ENCODE results near the gene SCMH1.
"Not testable (repeated sequence)": the region's sequence is repeated elsewhere in the genome, so short reads cannot be mapped to it uniquely, and the experiment has no call there.

Gene SCMH1

DNA sequence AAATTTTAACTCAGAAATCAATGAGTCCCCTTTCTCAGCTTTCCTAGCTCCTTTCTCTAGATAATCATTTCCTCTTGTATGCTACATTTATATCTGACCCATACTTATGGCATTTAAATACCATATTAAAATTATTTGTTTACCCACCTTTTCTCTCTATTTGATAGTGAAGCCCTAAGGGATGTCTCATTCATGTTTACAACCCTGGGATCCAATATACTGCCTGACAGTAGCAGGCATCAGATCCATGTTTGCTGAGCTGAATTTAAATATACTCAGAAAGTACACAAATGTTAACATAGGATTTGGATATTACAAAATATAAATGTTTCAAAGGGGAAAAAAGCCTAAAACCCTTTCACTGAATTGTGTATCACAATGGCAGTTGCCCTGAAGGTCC, 26.5 kb downstream of the SCMH1 start:
- DNase-seq, result no peak

DNA sequence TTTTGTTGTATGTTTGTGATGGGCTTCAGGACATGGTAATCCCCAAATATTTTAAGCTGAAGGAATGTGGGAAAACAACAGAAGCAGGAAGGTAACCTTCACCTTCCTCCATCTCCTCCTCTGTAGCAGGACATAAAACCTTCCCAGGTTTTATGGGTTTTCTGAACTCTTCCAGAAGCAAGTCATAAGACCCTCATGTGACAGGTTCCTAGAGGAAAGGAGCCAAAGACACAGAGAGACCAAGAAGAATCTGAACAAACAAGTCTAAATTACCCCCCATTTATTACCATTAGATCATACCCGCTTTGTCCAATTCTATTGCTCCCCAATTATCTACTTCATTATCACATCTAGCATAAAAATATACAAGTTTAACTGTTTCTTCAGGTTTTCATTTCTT, 28.8 kb downstream of the SCMH1 start:
- DNase-seq, result no peak

DNA sequence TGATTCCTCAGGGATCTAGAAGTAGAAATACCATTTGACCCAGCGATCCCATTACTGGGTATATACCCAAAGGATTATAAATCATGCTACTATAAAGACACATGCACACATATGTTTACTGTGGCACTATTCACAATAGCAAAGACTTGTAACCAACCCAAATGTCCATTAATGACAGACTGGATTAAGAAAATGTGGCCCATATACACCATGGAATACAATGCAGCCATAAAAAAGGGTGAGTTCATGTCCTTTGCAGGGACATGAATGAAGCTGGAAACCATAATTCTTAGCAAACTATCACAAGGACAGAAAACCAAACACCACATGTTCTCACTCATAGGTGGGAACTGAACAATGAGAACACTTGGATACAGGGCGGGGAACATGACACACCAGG, 30.5 kb downstream of the SCMH1 start:
- not testable (repeated sequence) for DNase-seq

DNA sequence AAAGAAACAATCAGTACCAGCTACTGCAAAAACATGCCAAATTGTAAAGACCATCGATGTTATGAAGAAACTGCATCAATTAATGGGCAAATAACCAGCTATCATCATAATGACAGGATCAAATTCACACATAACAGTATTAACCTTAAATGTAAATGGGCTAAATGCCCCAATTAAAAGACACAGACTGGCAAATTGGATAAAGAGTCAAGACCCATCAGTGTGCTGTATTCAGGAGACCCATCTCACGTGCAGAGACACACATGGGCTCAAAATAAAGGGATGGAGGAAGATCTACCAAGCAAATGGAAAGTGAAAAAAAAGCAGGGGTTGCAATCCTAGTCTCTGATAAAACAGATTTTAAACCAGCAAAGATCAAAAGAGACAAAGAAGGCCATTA, 35.1 kb downstream of the SCMH1 start:
- not testable (repeated sequence) for DNase-seq

DNA sequence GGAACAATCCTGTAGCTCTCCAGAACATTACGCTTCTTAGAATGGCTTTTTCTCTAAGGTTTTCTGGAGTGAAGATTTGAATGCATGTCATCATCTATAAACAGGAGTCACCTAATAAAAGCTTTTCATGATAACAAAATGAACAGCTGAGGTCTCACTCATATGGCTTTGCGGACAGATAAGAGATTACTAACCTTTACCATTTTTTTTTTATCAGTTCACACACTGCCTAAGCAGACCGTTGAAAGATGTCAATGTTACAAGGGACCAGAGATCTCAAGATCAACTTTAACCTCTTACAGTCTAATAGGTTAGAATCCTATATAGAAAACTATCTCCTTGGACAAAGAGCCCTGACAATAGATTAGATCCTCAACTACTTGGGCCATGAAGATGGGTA, 41.4 kb downstream of the SCMH1 start:
- DNase-seq, result no peak

DNA sequence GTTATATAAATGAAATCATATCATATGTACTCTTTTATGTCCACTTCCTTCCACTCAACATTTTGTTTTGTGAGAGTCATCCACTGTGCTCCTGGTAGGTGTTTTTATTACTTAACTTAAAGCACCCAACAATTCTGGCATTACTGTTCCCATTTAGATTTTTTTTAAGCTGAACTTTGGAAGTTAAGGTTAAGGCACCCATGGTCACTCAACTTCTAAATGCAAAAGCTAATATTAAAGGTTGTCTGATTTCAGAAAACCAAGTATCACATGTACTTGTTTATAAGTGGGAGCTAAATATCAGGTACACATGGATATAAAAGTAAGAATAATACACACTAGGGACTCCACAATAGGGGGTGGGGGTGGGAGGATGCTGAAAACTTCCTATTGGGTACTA, 42.7 kb downstream of the SCMH1 start:
- DNase-seq, result no peak

DNA sequence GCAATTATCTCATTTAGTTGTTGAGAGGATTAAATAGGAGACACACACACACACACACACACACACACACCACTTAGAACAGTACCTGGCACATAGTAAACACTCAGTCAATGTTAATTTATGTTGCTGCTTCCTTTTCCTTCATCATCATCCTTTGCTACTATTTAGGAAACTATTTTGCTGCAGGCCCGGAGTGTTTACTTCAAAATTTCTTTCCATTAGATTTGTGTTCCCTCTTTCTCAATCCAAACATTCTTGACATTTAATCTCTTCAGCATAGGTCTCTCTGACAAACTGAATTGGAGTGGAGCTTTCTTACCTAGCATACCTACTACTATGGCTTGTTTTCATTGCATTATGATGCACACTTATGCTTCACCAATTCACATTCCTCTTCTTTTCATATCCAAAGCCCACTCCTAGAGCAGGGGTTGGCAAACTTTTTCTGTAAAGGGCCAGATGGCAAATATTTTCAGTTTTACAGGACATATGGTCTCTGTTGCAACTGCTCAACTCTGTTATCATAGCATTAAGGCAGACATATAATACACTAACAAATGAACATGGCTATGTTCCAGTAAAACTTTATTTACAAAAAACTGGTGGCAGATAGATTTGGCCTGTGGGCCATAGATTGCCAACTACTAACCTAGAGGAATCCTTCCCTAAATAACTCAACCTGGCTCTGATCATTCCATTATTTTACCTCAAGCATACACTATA, 49.5 kb downstream of the SCMH1 start:
- no peak for DNase-seq

DNA sequence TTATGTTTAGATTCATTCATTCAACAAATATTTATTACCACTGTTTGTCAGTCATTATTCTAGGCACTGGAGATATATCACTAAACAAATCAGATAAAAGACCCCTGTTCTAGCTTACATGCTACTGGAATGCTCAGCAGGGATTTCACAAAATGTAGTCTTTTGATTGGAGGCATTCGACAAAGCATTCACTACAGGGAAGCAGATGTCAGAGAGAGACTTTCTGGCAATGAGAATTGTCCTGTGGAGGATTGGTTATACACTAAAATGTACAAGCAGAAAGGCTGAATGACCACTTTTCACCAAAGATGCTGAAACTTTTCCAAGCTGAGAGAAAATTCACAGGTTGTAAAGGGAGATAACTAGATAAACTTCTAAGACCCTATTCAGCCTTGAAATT, 57.7 kb downstream of the SCMH1 start:
- DNase-seq, result no peak

DNA sequence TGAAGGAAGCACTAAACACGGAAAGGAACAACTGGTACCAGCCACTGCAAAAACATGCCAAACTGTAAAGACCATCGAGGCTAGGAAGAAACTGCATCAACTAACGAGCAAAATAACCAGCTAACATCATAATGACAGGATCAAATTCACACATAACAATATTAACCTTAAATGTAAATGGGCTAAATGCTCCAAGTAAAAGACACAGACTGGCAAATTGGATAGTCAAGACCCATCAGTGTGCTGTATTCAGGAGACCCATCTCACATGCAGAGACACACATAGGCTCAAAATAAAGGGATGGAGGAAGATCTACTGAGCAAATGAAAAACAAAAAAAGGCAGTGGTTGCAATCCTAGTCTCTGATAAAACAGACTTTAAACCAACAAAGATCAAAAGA, 63.9 kb downstream of the SCMH1 start:
- not testable (repeated sequence) for DNase-seq

DNA sequence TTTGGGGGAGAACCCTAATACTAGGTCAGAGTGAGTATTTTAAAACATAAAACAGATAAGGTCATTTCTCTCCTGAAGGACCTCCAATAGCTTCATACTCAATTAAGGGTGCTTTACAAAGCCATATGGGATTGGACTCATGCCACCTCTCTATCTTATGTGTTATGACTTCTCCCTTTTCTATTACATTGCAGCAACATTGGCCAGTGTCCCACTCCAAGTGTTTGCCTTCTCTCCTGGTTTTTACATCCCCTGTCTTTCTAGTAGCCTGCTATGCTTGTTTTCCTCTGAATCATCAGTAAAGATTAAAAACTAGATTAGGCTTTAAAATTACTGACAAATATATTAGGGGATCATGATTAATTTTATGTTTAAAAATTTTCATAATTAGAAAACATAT, 66.6 kb downstream of the SCMH1 start:
- no peak for DNase-seq

DNA sequence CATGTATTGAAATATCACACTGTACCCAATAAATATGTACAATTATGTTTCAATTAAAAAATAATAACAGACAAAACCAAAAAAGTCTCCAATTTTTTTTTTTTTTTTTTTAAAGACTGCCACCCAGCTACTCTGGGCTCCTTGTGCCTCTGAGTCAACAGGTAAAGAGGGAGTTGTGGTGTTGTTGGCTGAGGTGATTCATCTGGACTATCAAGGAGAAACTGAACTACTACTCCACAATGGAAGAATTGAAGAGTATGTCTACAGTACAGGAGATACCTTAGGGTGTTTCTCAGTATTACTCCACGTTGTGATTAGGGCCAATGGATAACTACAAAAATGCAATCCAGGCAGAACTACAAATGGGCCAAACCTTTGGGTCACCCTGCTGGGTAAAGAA, 67.9 kb downstream of the SCMH1 start:
- no peak for DNase-seq

DNA sequence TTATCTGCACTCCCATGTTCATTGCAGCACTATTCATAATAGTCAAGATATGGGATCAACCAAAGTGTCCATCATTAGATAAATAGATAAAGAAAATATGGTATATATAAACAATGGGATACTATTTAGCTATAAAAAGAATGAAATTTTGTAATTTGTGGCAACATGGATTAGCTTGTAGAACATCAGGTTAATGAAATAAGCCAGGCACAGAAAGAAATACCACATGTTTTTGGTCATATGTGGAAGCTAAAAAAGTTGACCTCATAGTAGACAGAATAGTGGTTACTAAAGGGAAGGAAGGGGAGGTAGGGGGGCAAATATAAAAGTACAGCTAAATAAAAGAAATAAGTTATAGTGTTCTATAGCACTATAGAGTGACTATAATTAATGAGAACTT, 68.5 kb downstream of the SCMH1 start:
- no peak for DNase-seq

DNA sequence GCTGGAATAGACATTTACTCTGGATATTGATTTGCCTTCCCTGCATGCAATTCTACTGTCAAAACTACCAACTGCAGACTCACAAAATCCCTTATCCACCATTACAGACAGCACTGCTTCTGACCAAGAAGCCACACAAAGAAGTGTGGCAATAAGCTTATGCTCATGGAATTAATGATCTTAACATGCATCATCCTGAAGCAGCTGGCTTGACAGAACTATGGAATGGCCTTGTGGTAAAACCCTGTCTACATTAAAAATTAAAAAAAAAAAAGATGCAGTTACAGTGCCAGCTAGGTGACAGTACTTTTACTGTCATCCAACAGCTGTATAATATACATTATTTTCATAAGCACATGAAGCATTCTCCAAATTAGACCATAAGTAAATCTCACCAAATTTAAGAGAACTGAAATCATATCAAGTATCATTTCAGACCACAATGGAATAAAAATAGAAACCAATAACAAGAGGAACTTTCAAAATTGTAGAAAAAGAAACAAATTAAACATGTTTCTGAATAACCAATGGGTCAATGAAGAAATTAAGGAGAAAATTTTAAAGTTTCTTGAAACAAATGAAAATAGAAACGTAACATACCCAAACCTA, 70.7 kb downstream of the SCMH1 start:
- DNase-seq, result no peak

DNA sequence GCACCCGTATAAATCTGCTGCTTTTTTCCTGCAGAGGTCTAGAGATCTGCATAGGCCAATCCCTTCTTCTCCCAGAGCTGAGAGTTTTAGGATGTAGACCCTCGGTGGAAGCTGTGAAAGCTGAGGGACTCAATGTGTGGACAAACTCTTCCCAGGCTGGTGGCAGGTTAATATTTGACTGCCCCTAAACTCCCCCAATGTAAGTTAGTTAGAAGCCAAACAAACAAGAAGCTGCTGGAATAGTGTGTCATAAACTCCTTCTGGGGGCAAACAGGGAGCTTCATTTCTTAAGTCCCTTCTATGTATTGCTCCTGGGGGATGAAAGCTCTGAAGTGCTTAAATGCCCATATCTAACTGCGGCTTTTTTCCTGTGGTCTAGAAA, 72.3 kb downstream of the SCMH1 start:
- DNase-seq, result no peak

DNA sequence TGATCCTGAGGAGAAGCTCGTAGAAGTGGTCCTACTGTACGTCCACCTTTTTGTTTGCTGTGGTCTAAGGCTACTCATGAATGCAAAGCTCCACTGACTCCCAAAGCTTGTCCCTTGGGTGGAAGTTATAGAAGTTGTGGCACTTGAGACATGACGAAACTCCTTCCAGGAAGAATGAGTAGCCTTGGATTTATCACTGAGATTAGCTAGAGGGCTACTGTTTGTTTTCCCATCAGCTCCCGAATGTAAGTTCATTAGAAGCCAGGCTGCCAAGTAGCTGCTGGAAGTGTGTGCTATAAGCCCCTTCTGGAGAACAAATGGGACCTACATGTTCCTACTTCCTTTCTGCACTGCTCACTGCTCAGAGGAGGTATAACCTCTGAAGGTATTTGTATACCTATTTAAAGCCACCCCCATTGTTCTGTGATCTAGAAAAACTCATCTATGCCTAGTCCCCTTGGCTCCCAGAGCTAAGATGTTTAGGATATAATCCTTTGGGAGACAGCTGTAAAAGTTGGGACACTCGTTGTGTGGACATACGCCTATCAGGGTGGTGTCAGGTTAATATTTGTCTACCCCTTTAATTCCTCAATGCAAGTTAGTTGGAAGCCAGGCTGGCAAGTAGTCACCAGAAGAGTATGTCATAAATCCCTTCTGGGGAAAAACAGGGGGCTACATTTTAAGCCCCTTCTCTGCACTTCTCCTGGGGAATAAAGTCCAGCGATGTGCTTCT, 72.9 kb downstream of the SCMH1 start:
- DNase-seq, result no peak

DNA sequence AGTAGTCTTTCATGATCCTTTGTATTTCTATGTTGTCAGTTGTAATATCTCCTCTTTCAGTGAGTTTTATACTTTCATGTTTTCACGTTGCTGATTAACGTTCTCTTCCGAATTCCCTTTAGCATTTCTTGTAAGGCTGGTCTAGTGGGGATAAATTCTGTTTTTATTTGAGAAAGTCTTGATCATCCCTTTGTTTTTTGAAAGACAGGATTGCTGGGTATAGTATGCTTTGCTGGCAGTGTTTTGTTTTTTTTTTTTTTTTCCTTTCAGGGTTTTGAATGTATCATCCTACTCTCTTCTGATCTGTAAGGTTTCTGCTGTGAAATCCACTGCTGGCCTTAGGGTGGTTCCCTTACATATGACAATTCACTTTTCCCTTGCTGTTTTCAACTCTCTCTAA, 74.4 kb downstream of the SCMH1 start:
- no peak for DNase-seq

DNA sequence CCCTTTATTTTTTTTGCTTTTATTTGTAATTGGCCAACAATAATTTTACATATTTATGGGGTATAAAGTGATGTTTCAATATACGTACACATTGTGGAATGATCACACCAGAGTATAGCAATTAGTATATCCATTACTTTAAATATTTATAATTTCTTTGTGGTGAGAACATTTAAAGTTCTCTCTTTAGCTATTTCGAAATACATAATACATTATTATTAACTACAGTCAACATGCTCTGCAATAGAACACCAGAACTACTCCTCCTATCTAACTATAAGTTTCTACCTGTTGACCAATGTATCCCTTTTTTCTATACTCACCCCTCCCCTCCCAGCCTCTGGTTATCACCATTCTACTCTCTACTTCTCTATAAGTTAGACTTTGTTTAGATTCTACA, 77.4 kb downstream of the SCMH1 start:
- DNase-seq, result no peak

DNA sequence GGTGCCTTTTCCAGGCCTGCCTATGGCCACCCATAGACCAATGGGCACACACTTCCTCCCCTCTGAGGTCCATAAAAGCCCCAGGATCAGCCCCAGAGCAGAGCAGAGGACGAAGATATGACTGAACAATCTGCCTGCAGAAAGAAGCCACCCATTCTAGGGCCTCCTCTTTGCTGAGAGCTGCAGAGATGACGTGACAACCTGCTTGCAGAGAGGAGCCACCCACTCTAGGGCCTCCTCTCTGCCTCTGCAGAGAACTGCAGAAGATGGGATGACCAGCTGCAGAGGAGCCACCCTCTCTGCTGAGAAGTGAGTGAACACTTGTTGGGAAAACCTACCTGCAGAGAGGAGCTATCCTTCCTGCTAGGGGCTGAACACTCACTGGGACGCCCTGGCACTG, 79.7 kb downstream of the SCMH1 start:
- no peak for DNase-seq

DNA sequence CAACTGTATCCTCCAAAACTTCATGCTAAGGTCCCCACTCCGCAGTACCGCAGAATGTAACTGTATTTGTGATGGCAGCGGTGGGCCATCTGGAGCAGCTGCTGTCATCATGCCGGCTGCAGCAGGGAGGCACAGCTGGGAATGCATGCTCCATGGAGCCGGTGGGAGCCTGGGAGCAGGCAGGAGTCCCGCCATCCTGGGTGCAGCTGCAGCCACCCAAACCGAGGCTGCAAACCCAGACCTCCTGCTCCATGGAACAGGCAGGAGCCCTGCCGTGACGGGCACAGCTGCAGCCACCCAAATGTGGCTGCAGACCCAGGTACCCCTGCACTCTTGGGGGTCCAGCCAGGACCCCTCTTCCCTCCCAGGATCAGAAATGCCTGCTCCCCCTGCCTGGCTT, 80.3 kb downstream of the SCMH1 start:
- DNase-seq, result no peak

DNA sequence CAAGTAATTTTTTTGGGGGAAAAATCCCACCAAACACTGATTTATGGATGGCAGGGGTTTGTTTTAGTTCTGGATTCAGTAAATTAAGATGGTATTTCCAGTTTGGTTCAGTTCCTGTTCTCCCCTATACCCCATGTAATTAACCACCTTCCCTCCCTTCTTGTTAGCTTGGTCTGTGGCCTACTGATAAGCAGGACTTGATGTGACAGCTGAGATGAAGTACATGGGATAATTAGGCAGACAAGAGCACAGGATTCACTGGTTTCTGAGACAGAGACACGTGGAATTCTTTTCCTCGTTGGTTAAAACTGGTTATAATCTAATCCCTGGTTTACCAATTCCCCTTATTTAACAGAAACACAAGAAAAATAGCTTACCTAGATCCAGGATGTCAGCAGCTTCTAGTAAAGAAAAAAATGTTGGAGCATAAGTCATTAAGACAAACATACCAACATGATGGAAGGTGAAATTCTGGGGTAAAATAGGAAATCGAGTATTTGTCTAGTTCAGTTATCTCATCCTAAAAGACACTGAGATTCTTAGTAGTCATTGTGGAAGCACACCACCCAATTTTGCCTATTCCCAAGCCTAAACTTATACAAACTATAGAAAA, 81.5 kb downstream of the SCMH1 start:
- DNase-seq, result no peak

DNA sequence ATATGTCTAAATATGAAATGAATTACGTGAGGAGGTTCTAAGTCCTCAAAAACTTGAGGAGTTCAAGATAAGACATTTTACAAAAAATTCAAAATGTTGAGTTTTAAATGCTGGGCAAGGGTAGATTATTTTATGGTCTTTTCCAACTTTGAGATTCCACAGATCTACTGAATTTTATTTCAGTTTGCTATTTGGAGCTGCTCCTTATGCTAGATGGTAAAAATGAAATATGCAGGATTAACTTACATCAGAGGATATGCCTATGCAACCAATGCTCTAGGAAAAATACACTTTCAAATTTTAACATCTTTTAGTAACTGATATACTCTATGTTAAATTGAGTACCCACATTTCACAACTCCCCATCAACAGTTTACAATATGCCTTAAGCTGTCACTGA, 83.1 kb downstream of the SCMH1 start:
- no peak for DNase-seq

DNA sequence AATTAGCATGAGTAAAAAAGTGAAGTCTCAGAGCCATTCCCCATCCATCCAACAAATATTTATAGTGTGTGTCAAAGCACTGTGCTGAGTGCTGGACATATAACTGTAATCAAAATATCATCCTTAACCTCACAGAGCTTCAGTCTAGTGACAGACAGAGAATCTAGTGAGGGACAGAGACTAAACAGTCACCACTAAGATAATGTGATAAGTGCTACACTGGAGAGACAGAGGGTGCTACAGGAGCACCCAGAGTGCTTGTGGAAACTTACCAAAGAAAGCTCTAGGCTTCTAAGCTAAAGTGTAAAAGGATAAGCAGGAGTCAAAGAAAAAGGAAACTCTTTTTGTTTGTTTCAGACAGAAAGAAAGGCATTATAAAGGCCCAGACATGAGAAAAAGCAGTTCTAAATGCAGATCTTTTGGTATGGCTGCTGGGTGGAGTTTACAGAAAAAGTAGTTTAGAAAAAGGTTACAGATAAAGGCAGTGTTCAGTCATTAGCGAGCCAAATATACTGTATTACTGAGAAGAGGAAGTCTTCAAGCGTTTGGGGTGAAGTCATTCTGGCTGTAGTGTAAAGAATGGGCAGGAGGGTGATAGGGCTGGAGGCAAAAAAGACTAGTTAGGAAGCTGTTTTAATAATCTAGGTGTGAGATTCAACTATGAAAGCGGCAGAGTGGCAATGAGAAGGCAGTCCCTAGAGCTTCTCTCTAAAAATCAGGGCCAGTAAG, 83.8 kb downstream of the SCMH1 start:
- no peak for DNase-seq
